ENCODE results near the gene MLANA.
A peak's percentile ranks its signal among the peaks of the same experiment; 100 is the strongest.

The MLANA gene

DNA sequence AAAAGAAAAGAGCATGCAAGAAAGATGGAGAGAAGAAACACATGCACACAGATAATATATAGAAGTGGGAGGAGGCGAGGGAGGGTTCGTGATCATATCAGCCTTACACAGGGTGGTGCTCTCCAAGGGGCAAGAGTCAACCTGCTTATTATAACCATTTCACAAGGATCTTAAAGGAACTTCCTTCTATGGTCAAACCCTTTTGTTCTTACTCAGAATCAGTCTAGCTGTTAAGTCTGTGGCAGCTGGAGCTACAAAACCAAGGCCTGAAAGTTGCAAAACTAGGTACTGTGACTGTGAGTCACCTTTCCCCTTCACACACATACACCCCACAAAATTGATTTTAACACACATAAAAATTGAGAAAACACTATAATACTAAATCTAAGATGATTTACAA is 39.2 kb upstream of the MLANA start:
- Histone ChIP-seq H3K36me3 (ENCODE audit: low read depth) (no peaks in the 10 kb centered on the region), H3K4me1 (ENCODE audit: insufficient read depth, poor library complexity, severe bottlenecking) (peaks cover 15% of the 10 kb centered on the region), H3K27ac (ENCODE audit: poor library complexity, severe bottlenecking) (peak overlapping the region; percentile 49), H3K4me3 (ENCODE audit: severe bottlenecking) (no peak overlapping the region), H3K27me3 (ENCODE audit: insufficient read depth, poor library complexity, severe bottlenecking) (no peaks in the 10 kb centered on the region), H3K9me3 (ENCODE audit: severe bottlenecking) (no peaks in the 10 kb centered on the region)
- no peak for TF ChIP-seq CTCF (IDR thresholded peaks at IDR 0.05; ENCODE audit: poor library complexity, severe bottlenecking)
- peak; percentile 99 for ATAC-seq (ENCODE audit: low read depth)
- DNase-seq (ENCODE audit: low spot score) = no peak

GRCh38 chr9:5852987-5853386 is 37.7 kb upstream of the MLANA start:
- H3K36me3 ChIP-seq (ENCODE audit: low read depth) = no peaks in the 10 kb centered on the region
- no peak for ATAC-seq (ENCODE audit: low read depth)
- no peaks in the 10 kb centered on the region for H3K27me3 ChIP-seq (ENCODE audit: insufficient read depth, poor library complexity, severe bottlenecking)
- H3K4me1 ChIP-seq (ENCODE audit: insufficient read depth, poor library complexity, severe bottlenecking) = peaks cover 15% of the 10 kb centered on the region
- no peak for DNase-seq (ENCODE audit: low spot score)
- no peak overlapping the region for H3K4me3 ChIP-seq (ENCODE audit: severe bottlenecking)
- no peaks in the 10 kb centered on the region for H3K9me3 ChIP-seq (ENCODE audit: severe bottlenecking)
- H3K27ac ChIP-seq (ENCODE audit: poor library complexity, severe bottlenecking) = no peak overlapping the region
- TF ChIP-seq CTCF (IDR thresholded peaks at IDR 0.05; ENCODE audit: poor library complexity, severe bottlenecking) = no peak

DNA sequence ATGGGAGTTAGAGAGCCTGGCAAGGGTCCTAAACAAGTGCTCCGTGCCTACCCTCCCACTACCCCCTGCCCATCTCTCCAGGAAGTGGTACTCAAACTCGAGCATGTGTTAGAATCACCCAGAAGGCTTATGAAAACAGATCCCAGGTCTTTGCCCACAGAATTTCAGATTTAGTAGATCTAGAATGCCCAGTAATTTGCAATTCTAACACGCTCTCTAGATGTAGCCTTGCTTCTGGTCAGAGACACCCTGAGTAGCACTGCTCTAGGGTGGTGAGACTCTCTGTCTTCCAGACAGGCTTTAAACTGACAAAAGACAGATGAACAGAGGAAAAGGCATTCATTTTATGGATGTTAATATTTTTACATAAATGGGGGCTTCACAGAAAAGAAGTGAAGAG is 37.1 kb upstream of the MLANA start:
- TF ChIP-seq CTCF (IDR thresholded peaks at IDR 0.05; ENCODE audit: poor library complexity, severe bottlenecking) = no peak
- no peak for DNase-seq (ENCODE audit: low spot score)
- no peak for ATAC-seq (ENCODE audit: low read depth)
- Histone ChIP-seq H3K36me3 (ENCODE audit: low read depth) (no peaks in the 10 kb centered on the region), H3K4me1 (ENCODE audit: insufficient read depth, poor library complexity, severe bottlenecking) (peaks cover 15% of the 10 kb centered on the region), H3K27me3 (ENCODE audit: insufficient read depth, poor library complexity, severe bottlenecking) (no peaks in the 10 kb centered on the region), H3K27ac (ENCODE audit: poor library complexity, severe bottlenecking) (no peak overlapping the region), H3K4me3 (ENCODE audit: severe bottlenecking) (no peak overlapping the region), H3K9me3 (ENCODE audit: severe bottlenecking) (no peaks in the 10 kb centered on the region)

DNA sequence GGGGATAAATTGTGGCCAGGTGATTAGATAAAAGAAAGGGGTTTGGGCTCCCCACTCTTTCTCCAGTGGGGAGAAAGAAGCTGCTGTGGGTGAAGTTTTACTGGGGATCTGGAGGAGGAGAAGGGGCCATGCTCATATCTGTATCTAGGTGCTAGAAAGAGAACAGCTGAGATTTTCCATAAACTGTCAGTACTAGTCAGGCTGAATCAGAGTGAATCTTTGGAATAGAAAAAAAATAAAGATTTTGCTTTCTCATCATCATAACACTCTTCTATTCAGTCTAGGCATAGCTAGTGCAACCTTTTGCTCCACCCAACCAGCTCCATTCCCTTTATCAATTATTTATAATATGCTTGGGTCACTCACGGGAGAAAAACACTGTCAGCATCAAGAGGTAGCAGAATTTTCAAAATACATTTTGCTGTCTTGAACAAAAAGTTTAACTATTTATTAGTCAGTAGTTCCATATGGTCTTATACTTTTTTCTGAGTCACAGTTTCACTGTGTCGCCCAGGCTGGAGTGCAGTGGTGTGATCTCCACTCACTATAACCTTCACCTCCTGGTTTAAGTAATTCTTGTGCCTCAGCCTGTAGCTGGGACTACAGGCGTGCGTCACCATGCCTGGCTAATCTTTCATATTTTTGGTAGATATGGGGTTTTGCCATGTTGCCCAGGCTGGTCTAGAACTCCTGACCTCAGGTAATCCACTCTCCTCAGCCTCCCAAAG is 36.5 kb upstream of the MLANA start:
- no peak overlapping the region for H3K27ac ChIP-seq (ENCODE audit: poor library complexity, severe bottlenecking)
- no peaks in the 10 kb centered on the region for H3K27me3 ChIP-seq (ENCODE audit: insufficient read depth, poor library complexity, severe bottlenecking)
- peaks cover 15% of the 10 kb centered on the region for H3K4me1 ChIP-seq (ENCODE audit: insufficient read depth, poor library complexity, severe bottlenecking)
- DNase-seq (ENCODE audit: low spot score) = no peak
- no peak for ATAC-seq (ENCODE audit: low read depth)
- no peak for TF ChIP-seq CTCF (IDR thresholded peaks at IDR 0.05; ENCODE audit: poor library complexity, severe bottlenecking)
- H3K36me3 ChIP-seq (ENCODE audit: low read depth) = no peaks in the 10 kb centered on the region
- H3K4me3 ChIP-seq (ENCODE audit: severe bottlenecking) = no peak overlapping the region
- no peaks in the 10 kb centered on the region for H3K9me3 ChIP-seq (ENCODE audit: severe bottlenecking)

GRCh38 chr9:5857928-5858327 is 32.8 kb upstream of the MLANA start:
- H3K27ac ChIP-seq (ENCODE audit: poor library complexity, severe bottlenecking) = no peak overlapping the region
- H3K27me3 ChIP-seq (ENCODE audit: insufficient read depth, poor library complexity, severe bottlenecking) = no peaks in the 10 kb centered on the region
- no peaks in the 10 kb centered on the region for H3K9me3 ChIP-seq (ENCODE audit: severe bottlenecking)
- no peak for TF ChIP-seq CTCF (IDR thresholded peaks at IDR 0.05; ENCODE audit: poor library complexity, severe bottlenecking)
- no peaks in the 10 kb centered on the region for H3K36me3 ChIP-seq (ENCODE audit: low read depth)
- DNase-seq (ENCODE audit: low spot score) (no peak), ATAC-seq (ENCODE audit: low read depth) (no peak)
- no peaks in the 10 kb centered on the region for H3K4me1 ChIP-seq (ENCODE audit: insufficient read depth, poor library complexity, severe bottlenecking)
- H3K4me3 ChIP-seq (ENCODE audit: severe bottlenecking) = no peak overlapping the region

Data from RWPE2 (cell line).